Progenitor cell of endocrine pancreas (in vitro differentiated cells): ENCODE results near the gene ADCK2. TPM values are rescaled to one million over a fixed set of nuclear protein-coding genes. Genes with fewer than 3 reads are reported as not detected.

Experiments used
- DNase-seq: peaks from one replicate; pipeline ENCODE4 v3.0.0; 2021; ENCODE audit warnings: low spot score; ENCODE audit not compliant: unreplicated experiment
- H3K27ac Mint-ChIP-seq: 2 replicates; pipeline ENCODE4 v1.8.0; 2021; ENCODE audit warnings: mild to moderate bottlenecking, moderate library complexity, mixed read lengths
- H3K27me3 Mint-ChIP-seq: 2 replicates; pipeline ENCODE4 v1.8.0; 2021; ENCODE audit warnings: mixed read lengths
- H3K36me3 Mint-ChIP-seq: 2 replicates; pipeline ENCODE4 v1.8.0; 2022; ENCODE audit warnings: mixed read lengths; ENCODE audit not compliant: insufficient read depth
- H3K4me1 Mint-ChIP-seq: 2 replicates; pipeline ENCODE4 v1.8.0; 2021; ENCODE audit warnings: low read depth, mixed read lengths
- H3K4me3 Mint-ChIP-seq: 2 replicates; pipeline ENCODE4 v1.8.0; 2021; ENCODE audit warnings: low read depth, mild to moderate bottlenecking, moderate library complexity, mixed read lengths
- H3K9me3 Mint-ChIP-seq: 2 replicates; pipeline ENCODE4 v1.8.0; 2021; ENCODE audit warnings: low read depth, mixed read lengths
- total RNA-seq: library from RNA; stranded (reverse); gene quantifications from 2 replicates; pipeline ENCODE4 v1.2.1, GENCODE V29; 2021
- TF ChIP-seq, protein P1 (sequence below): fragments of 200-600 bp; sonication (generic); IDR thresholded peaks from one replicate; pipeline ENCODE4 v1.5.0; 2021; ENCODE audit warnings: antibody characterized with exemption, mild to moderate bottlenecking; ENCODE audit not compliant: unreplicated experiment

ADCK2 gene
- total RNA-seq, 1 donor from 2014 or later, result 21.9 TPM

DNA sequence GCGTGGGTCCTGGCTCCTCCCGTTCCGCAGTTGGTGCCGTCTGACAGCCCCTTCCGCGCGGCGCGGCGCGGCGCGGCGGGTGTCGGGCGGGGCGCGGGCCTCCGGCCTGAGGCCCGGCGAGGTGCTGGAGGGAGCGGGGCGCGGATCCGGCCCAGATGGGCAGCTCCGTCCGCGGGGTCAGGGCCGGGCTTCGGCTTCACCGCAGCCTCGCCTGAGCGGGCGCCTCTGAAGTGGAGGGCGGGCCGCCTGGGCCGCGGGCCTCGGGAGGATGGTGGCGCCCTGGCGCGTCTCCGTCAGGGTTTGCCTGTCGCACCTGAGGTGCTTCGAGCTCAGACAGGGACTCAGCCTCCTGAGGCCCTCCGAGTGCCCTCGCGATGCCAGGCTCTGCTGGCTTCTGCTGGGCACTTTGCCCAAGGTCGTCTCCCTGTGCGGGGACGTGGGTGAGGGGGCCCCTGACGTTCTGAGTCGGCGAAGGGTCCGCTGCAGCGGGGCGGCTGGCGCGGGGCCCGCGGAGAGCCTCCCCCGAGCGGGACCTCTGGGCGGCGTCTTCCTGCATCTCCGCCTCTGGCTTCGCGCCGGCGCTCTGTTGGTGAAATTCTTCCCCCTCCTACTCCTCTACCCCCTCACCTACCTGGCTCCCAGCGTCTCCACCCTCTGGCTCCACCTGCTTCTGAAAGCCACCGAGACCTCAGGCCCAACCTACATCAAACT is 473 bp downstream of the ADCK2 start:
- TF ChIP-seq, protein P1, sequence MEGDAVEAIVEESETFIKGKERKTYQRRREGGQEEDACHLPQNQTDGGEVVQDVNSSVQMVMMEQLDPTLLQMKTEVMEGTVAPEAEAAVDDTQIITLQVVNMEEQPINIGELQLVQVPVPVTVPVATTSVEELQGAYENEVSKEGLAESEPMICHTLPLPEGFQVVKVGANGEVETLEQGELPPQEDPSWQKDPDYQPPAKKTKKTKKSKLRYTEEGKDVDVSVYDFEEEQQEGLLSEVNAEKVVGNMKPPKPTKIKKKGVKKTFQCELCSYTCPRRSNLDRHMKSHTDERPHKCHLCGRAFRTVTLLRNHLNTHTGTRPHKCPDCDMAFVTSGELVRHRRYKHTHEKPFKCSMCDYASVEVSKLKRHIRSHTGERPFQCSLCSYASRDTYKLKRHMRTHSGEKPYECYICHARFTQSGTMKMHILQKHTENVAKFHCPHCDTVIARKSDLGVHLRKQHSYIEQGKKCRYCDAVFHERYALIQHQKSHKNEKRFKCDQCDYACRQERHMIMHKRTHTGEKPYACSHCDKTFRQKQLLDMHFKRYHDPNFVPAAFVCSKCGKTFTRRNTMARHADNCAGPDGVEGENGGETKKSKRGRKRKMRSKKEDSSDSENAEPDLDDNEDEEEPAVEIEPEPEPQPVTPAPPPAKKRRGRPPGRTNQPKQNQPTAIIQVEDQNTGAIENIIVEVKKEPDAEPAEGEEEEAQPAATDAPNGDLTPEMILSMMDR, result no peak
- Mint-ChIP-seq H3K9me3 (no peaks in the 10 kb centered on the region), H3K27ac (peak overlapping the region; percentile 80), H3K36me3 (peaks cover 10% of the 10 kb centered on the region), H3K4me3 (peak overlapping the region; percentile 79), H3K4me1 (peaks cover 11% of the 10 kb centered on the region), H3K27me3 (no peaks in the 10 kb centered on the region)
- peak; percentile 38 for DNase-seq

GRCh38 chr7:140673774-140674155 is 1.0 kb downstream of the ADCK2 start:
- Mint-ChIP-seq H3K27me3 (no peaks in the 10 kb centered on the region), H3K4me3 (peak overlapping the region; percentile 79), H3K27ac (peak overlapping the region; percentile 80), H3K9me3 (no peaks in the 10 kb centered on the region), H3K36me3 (peaks cover 12% of the 10 kb centered on the region), H3K4me1 (peaks cover 11% of the 10 kb centered on the region)
- TF ChIP-seq, protein P1, result no peak
- DNase-seq, result no peak

GRCh38 chr7:140674356-140674800 is 1.6 kb downstream of the ADCK2 start:
- H3K4me3 Mint-ChIP-seq, result peak overlapping the region; percentile 79
- TF ChIP-seq, protein P1, result no peak
- H3K36me3 Mint-ChIP-seq, result peaks cover 15% of the 10 kb centered on the region
- no peaks in the 10 kb centered on the region for H3K27me3 Mint-ChIP-seq
- H3K27ac Mint-ChIP-seq, result no peak overlapping the region
- H3K4me1 Mint-ChIP-seq, result peaks cover 11% of the 10 kb centered on the region
- DNase-seq, result no peak
- H3K9me3 Mint-ChIP-seq, result no peaks in the 10 kb centered on the region

DNA sequence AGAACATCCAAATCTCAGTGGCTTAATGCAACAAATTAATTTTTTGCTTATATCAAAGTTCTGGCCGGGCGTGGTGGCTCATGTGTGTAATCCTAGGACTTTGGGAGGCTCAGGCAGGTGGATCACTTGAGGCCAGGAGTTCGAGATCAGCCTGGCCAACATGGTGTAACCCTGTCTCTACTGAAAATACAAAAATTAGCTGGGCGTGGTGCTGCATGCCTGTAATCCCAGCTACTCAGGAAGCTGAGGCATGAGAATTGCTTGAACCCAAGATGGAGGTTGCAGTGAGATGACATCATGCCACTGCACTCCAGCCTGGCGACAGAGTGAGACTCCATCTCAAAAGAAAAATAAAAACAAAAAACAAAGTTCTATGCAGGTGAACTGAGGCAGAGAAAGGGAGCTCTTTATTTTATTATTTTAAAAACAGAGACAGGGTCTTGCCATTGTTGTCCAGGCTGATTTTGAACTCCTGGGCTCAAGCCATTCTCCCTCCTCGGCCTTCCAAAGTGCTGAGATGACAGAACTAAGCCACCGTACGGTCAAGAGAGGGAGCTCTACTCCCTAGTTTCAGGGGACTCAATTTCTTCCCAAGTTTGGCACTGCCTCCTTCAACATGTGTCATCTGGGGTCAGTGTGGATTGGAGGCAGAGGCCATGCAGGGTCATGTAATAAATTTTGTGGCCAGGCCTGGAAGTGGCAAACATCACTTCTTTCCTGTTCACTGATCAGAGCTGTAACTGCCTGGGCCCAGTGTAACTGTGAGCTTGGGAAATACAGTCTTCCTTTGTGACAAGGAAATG is 2.4 kb downstream of the ADCK2 start:
- TF ChIP-seq, protein P1, result peak; percentile 47
- peaks cover 18% of the 10 kb centered on the region for H3K36me3 Mint-ChIP-seq
- no peak overlapping the region for H3K27ac Mint-ChIP-seq
- DNase-seq, result no peak
- H3K4me3 Mint-ChIP-seq, result peak overlapping the region; percentile 79
- H3K4me1 Mint-ChIP-seq, result peaks cover 11% of the 10 kb centered on the region
- no peaks in the 10 kb centered on the region for H3K27me3 Mint-ChIP-seq
- no peaks in the 10 kb centered on the region for H3K9me3 Mint-ChIP-seq

DNA sequence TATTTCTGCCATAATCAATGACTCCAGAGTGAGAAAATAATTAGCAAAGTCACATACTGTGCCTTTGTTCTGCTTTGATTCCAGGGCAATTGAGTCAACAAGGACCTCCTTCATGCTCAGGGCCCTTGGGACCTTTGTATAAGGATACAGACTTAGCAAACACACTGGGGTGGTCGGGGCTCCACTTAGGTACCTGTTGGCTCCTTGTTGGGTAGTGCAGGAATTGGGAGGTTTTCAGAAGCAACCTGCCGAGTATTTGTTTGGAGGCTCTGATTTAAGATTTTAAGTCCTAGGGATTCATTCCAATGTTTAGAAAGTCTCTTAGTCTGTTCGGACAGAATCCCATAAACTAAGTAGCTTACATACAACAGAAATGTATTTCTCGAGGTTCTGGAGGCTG is 3.0 kb downstream of the ADCK2 start:
- H3K36me3 Mint-ChIP-seq, result peaks cover 20% of the 10 kb centered on the region
- H3K27me3 Mint-ChIP-seq, result no peaks in the 10 kb centered on the region
- peaks cover 11% of the 10 kb centered on the region for H3K4me1 Mint-ChIP-seq
- peak overlapping the region; percentile 14 for H3K4me3 Mint-ChIP-seq
- no peak overlapping the region for H3K27ac Mint-ChIP-seq
- TF ChIP-seq, protein P1, result no peak
- no peak for DNase-seq
- H3K9me3 Mint-ChIP-seq, result no peaks in the 10 kb centered on the region
